ENCODE data around the gene FETUB.

The FETUB gene

DNA sequence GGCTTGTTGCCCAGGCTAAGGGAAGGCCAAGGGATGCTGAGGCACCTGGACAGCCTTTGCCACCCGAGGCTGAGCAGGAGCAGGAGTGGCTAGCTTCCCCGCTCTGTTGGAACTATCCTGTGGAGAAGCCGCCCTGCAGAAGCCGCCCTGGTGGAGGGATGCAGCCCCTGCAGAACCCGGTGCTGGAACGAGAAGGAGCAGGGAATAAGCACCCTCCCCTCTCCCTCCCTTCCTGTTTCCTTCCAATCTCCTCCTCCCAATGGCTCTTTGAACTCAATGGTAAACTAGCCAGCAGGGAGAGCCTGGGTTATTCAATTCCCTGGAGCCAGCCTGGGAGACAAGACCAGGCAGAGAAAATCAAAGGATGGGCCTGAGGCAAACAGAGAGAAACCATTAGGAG lies 13.8 kb downstream of the FETUB start:
- CTCF ChIA-PET: interaction anchor here (0.7 to 1.3 kb wide), 3 partner anchors 16 to 84 kb away, joined by 3 to 4 read pairs (median 4); no protein-coding TSS in a partner anchor
- H3K27ac ChIP-seq (ENCODE audit: extremely low read depth, low read depth, low read length): no peak overlapping the region
- POLR2A ChIA-PET: no interaction called here

DNA sequence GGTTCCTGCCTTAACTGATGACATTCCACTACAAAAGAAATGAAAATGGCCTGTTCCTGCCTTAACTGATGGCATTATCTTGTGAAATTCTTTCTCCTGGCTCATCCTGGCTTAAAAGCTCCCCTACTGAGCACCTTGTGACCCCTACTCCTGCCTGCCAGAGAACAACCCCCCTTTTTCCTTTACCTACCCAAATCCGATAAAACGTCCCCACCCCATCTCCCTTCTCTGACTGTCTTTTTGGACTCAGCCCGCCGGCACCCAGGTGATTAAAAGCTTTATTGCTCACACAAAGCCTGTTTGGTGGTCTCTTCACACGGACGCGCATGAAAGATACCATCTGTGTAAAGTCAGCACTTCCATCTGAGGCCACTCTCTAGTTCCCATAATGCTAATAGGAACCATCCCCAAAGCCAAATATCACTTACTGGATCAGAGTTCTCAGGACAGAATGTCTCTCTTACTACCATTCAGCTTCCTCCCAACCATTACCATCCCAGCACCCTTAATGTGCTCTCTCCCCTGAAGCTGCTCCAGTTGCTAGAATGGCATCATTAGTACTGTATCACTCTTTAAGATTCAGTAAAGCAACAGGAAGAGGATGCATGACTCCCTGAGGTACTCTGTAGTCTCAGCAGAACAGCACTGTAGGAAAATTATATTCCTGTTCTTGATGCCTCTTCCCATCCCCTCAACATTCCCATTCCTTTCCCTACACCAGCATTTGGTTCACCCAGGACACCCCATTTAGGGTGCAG lies 23.3 kb downstream of the FETUB start:
- no peak overlapping the region for H3K27ac ChIP-seq (ENCODE audit: extremely low read depth, low read depth, low read length)

More for the DNA sequence above, 13.8 kb downstream of the FETUB start:
- Histone ChIP-seq H3K4me3 (ENCODE audit: low read depth, low read length) (no peak overlapping the region), H3K4me1 (ENCODE audit: control insufficient read depth, insufficient read depth, low read length) (no peaks in the 10 kb centered on the region), H3K36me3 (ENCODE audit: control insufficient read depth in 2 of 2, insufficient read depth in 1 of 2, low read length in 2 of 2) (no peaks in the 10 kb centered on the region), H3K9me3 (ENCODE audit: control insufficient read depth, insufficient read depth, low read depth, low read length) (no peaks in the 10 kb centered on the region)
- no peak for TF ChIP-seq ZNF10 (tag by site-specific recombination; IDR thresholded peaks at IDR 0.05)
- TF ChIP-seq, protein P1, sequence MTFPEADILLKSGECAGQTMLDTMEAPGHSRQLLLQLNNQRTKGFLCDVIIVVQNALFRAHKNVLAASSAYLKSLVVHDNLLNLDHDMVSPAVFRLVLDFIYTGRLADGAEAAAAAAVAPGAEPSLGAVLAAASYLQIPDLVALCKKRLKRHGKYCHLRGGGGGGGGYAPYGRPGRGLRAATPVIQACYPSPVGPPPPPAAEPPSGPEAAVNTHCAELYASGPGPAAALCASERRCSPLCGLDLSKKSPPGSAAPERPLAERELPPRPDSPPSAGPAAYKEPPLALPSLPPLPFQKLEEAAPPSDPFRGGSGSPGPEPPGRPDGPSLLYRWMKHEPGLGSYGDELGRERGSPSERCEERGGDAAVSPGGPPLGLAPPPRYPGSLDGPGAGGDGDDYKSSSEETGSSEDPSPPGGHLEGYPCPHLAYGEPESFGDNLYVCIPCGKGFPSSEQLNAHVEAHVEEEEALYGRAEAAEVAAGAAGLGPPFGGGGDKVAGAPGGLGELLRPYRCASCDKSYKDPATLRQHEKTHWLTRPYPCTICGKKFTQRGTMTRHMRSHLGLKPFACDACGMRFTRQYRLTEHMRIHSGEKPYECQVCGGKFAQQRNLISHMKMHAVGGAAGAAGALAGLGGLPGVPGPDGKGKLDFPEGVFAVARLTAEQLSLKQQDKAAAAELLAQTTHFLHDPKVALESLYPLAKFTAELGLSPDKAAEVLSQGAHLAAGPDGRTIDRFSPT (tag by site-specific recombination; IDR thresholded peaks at IDR 0.05): no peak
- TF ChIP-seq ZXDB (tag by site-specific recombination; IDR thresholded peaks at IDR 0.05): no peak

DNA sequence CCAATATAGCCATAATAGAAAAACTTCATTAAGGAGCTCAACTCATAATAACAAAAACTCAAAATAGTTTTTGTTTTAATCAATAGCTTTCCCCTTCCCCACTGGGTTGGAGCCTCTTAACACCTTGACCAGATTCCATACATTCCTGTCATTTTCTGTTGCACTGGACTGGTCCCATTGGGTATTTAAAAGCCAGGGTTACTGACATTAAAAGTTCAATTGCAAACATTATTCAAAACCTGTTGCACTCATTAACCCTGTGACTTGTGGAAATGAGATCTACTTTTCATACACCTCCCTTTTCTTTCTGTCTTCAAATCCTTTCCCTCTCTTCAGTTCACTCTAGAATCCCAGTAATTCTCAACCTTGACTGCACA lies 23.9 kb downstream of the FETUB start:
- no peak overlapping the region for H3K4me3 ChIP-seq (ENCODE audit: low read depth, low read length)
- no peak overlapping the region for H3K27ac ChIP-seq (ENCODE audit: extremely low read depth, low read depth, low read length)
- ChIA-PET POLR2A (no interaction called here), CTCF (interaction anchor here (1.0 kb wide), 1 partner anchor 49 kb away, joined by 3 read pairs; no protein-coding TSS in a partner anchor)
- TF ChIP-seq ZFP41 (tag by site-specific recombination; IDR thresholded peaks at IDR 0.05; ENCODE audit: borderline replicate concordance) (no peak), ZNF670 (tag by site-specific recombination; IDR thresholded peaks at IDR 0.05; ENCODE audit: low read depth) (no peak)
- H3K36me3 ChIP-seq (ENCODE audit: control insufficient read depth in 2 of 2, insufficient read depth in 1 of 2, low read length in 2 of 2): no peaks in the 10 kb centered on the region
- no peaks in the 10 kb centered on the region for H3K4me1 ChIP-seq (ENCODE audit: control insufficient read depth, insufficient read depth, low read length)
- H3K9me3 ChIP-seq (ENCODE audit: control insufficient read depth, insufficient read depth, low read depth, low read length): no peaks in the 10 kb centered on the region

More for the DNA sequence above, 23.3 kb downstream of the FETUB start:
- TF ChIP-seq ZNF157 (tag by site-specific recombination; IDR thresholded peaks at IDR 0.05) (no peak), ZNF211 (tag by site-specific recombination; IDR thresholded peaks at IDR 0.05; ENCODE audit: low read depth) (no peak), ZNF501 (tag by site-specific recombination; IDR thresholded peaks at IDR 0.05) (no peak), ZNF777 (tag by site-specific recombination; IDR thresholded peaks at IDR 0.05; ENCODE audit: borderline replicate concordance) (no peak), ZNF24 (tag by site-specific recombination; IDR thresholded peaks at IDR 0.05) (no peak), ZNF660 (tag by site-specific recombination; IDR thresholded peaks at IDR 0.05) (no peak), ZNF274 (IDR thresholded peaks at IDR 0.05; ENCODE audit: low read length) (no peak), ZNF274 (tag by site-specific recombination; IDR thresholded peaks at IDR 0.05; ENCODE audit: borderline replicate concordance) (no peak), KLF9 (tag by site-specific recombination; IDR thresholded peaks at IDR 0.05; ENCODE audit: low read depth) (no peak)
- TF ChIP-seq, protein P2, sequence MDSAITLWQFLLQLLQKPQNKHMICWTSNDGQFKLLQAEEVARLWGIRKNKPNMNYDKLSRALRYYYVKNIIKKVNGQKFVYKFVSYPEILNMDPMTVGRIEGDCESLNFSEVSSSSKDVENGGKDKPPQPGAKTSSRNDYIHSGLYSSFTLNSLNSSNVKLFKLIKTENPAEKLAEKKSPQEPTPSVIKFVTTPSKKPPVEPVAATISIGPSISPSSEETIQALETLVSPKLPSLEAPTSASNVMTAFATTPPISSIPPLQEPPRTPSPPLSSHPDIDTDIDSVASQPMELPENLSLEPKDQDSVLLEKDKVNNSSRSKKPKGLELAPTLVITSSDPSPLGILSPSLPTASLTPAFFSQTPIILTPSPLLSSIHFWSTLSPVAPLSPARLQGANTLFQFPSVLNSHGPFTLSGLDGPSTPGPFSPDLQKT (IDR thresholded peaks at IDR 0.05; ENCODE audit: borderline replicate concordance, low read depth, low read length): no peak
- TF ChIP-seq, protein P3, sequence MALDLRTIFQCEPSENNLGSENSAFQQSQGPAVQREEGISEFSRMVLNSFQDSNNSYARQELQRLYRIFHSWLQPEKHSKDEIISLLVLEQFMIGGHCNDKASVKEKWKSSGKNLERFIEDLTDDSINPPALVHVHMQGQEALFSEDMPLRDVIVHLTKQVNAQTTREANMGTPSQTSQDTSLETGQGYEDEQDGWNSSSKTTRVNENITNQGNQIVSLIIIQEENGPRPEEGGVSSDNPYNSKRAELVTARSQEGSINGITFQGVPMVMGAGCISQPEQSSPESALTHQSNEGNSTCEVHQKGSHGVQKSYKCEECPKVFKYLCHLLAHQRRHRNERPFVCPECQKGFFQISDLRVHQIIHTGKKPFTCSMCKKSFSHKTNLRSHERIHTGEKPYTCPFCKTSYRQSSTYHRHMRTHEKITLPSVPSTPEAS (tag by site-specific recombination; IDR thresholded peaks at IDR 0.05): no peak
- Histone ChIP-seq H3K36me3 (ENCODE audit: control insufficient read depth in 2 of 2, insufficient read depth in 1 of 2, low read length in 2 of 2) (no peaks in the 10 kb centered on the region), H3K4me1 (ENCODE audit: control insufficient read depth, insufficient read depth, low read length) (no peaks in the 10 kb centered on the region), H3K4me3 (ENCODE audit: low read depth, low read length) (no peak overlapping the region), H3K9me3 (ENCODE audit: control insufficient read depth, insufficient read depth, low read depth, low read length) (no peaks in the 10 kb centered on the region)
- ChIA-PET POLR2A (no interaction called here), CTCF (no interaction called here)
